Colonic mucosa (tissue), 4 donors: ENCODE results near the gene MMS19. TPM values are rescaled to one million over a fixed set of nuclear protein-coding genes. Genes with fewer than 3 reads are reported as not detected.

Experiments used
- DNase-seq: peaks from one replicate; pipeline ENCODE4 v3.0.0-alpha.2; 2020
- H3K27ac ChIP-seq: fragments of 200-600 bp; one replicate; pipeline ENCODE4 v1.8.0; 2021
- H3K27me3 ChIP-seq: fragments of 200-600 bp; one replicate; pipeline ENCODE4 v1.8.0; 2021
- H3K36me3 ChIP-seq: fragments of 200-600 bp; one replicate; pipeline ENCODE4 v1.8.0; 2021
- H3K4me1 ChIP-seq: fragments of 200-600 bp; one replicate; pipeline ENCODE4 v1.8.0; 2021; ENCODE audit warnings: mild to moderate bottlenecking
- H3K4me3 ChIP-seq: fragments of 200-600 bp; one replicate; pipeline ENCODE4 v1.8.0; 2021
- H3K9ac ChIP-seq, 2 donors: one replicate each; pipeline ENCODE4 v1.7.0; 2013; ENCODE audit warnings: control low read depth in 2 of 2, low read depth in 2 of 2, low read length in 2 of 2
- H3K9me3 ChIP-seq: fragments of 200-600 bp; one replicate; pipeline ENCODE4 v1.8.0; 2021
- CTCF ChIP-seq: fragments of 200-600 bp; IDR thresholded peaks from one replicate; pipeline ENCODE4 v1.8.0; 2022; ENCODE audit warnings: antibody characterized with exemption, mild to moderate bottlenecking
- intact Hi-C: fragments of 100-400 bp; cut with DNase I; formaldehyde crosslinking; loops from one replicate; pipeline ENCODE4 v1.14.1; 2022
- total RNA-seq, 2 donors: library from RNA; stranded (reverse); fragmentation: NEBNext Ultra II Directional in 1 of 2; extraction: Animal tissue kit (Norgen Biotek cat#: 25700) in 1 of 2; gene quantifications; one replicate each; pipeline ENCODE4 v1.2.1, GENCODE V29; 2021
- donor health status: healthy.
- donor health status: DM: no; HTN: no; CAD: no.
- donor health status: DM: no; HTN: no; CAD: no.

The MMS19 gene
- total RNA-seq, 2 donors from 2014 or later: 43.7 to 62.2 TPM

- Histone ChIP-seq H3K9ac (no peak overlapping the region), H3K36me3 (no peaks in the 10 kb centered on the region), H3K27me3 (no peaks in the 10 kb centered on the region), H3K27ac (no peak overlapping the region), H3K4me1 (no peaks in the 10 kb centered on the region), H3K9me3 (no peaks in the 10 kb centered on the region), H3K4me3 (no peak overlapping the region)
- intact Hi-C loops: no loop called here
- no peak for DNase-seq
- no peak for TF ChIP-seq CTCF
These were observed 23.8 kb upstream of the MMS19 start for GRCh38 chr10:97522071-97522470.

- intact Hi-C loops: no loop called here
- Histone ChIP-seq H3K27me3 (no peaks in the 10 kb centered on the region), H3K9me3 (no peaks in the 10 kb centered on the region), H3K27ac (no peak overlapping the region), H3K36me3 (no peaks in the 10 kb centered on the region), H3K4me1 (no peaks in the 10 kb centered on the region), H3K9ac (no peak overlapping the region), H3K4me3 (no peak overlapping the region)
- DNase-seq: no peak
- no peak for TF ChIP-seq CTCF
These were observed 22.9 kb upstream of the MMS19 start for GRCh38 chr10:97520978-97521761.

GRCh38 chr10:97520520-97520919 lies 22.3 kb upstream of the MMS19 start:
- no peaks in the 10 kb centered on the region for H3K9me3 ChIP-seq
- no peaks in the 10 kb centered on the region for H3K27me3 ChIP-seq
- H3K4me1 ChIP-seq: no peaks in the 10 kb centered on the region
- no peak for TF ChIP-seq CTCF
- H3K4me3 ChIP-seq: no peak overlapping the region
- intact Hi-C loops: no loop called here
- no peaks in the 10 kb centered on the region for H3K36me3 ChIP-seq
- H3K9ac ChIP-seq: no peak overlapping the region
- no peak for DNase-seq
- no peak overlapping the region for H3K27ac ChIP-seq

- no peak for DNase-seq
- no peak overlapping the region for H3K4me3 ChIP-seq
- no peak for TF ChIP-seq CTCF
- intact Hi-C loops: no loop called here
- no peaks in the 10 kb centered on the region for H3K36me3 ChIP-seq
- H3K27me3 ChIP-seq: no peaks in the 10 kb centered on the region
- no peaks in the 10 kb centered on the region for H3K9me3 ChIP-seq
- H3K4me1 ChIP-seq: no peaks in the 10 kb centered on the region
- H3K9ac ChIP-seq: no peak overlapping the region
- H3K27ac ChIP-seq: no peak overlapping the region
These were observed 21.1 kb upstream of the MMS19 start for GRCh38 chr10:97519342-97519741.

GRCh38 chr10:97518301-97519043 lies 20.2 kb upstream of the MMS19 start:
- intact Hi-C loops: no loop called here
- no peak for DNase-seq
- H3K4me3 ChIP-seq: no peak overlapping the region
- H3K27ac ChIP-seq: no peak overlapping the region
- no peaks in the 10 kb centered on the region for H3K27me3 ChIP-seq
- H3K9ac ChIP-seq: no peak overlapping the region
- TF ChIP-seq CTCF: no peak
- H3K4me1 ChIP-seq: no peaks in the 10 kb centered on the region
- H3K36me3 ChIP-seq: no peaks in the 10 kb centered on the region
- H3K9me3 ChIP-seq: no peaks in the 10 kb centered on the region
